Tibial nerve (tissue), 4 donors: ENCODE results near the gene LMBR1L.

Experiments
- EP300 ChIP-seq, 2 donors: sonication (generic); formaldehyde crosslinking; IDR thresholded peaks; one replicate each; pipeline ENCODE4 v1.6.1; 2017; ENCODE audit warnings: antibody characterized with exemption in 2 of 2, mild to moderate bottlenecking in 1 of 2
- POLR2A ChIP-seq, 2 donors: fragments of 450-650 bp; IDR thresholded peaks; one replicate each; pipeline ENCODE4 v1.6.1; 2017; ENCODE audit warnings: antibody characterized with exemption in 2 of 2, mild to moderate bottlenecking in 2 of 2, moderate library complexity in 2 of 2
- TF ChIP-seq, protein P1 (sequence below), 5 experiments: fragments of 200-600 bp in 3 of 5; fragments of 450-650 bp in 2 of 5; sonication (generic) in 3 of 5; IDR thresholded peaks; one replicate each; pipeline ENCODE4 v1.5.1; 2016 to 2019; ENCODE audit warnings: antibody characterized with exemption in 5 of 5, mild to moderate bottlenecking in 3 of 5, moderate library complexity in 2 of 5

GRCh38 chr12:49137476-49137875 is 26.8 kb upstream of the LMBR1L start:
- TF ChIP-seq, protein P1, sequence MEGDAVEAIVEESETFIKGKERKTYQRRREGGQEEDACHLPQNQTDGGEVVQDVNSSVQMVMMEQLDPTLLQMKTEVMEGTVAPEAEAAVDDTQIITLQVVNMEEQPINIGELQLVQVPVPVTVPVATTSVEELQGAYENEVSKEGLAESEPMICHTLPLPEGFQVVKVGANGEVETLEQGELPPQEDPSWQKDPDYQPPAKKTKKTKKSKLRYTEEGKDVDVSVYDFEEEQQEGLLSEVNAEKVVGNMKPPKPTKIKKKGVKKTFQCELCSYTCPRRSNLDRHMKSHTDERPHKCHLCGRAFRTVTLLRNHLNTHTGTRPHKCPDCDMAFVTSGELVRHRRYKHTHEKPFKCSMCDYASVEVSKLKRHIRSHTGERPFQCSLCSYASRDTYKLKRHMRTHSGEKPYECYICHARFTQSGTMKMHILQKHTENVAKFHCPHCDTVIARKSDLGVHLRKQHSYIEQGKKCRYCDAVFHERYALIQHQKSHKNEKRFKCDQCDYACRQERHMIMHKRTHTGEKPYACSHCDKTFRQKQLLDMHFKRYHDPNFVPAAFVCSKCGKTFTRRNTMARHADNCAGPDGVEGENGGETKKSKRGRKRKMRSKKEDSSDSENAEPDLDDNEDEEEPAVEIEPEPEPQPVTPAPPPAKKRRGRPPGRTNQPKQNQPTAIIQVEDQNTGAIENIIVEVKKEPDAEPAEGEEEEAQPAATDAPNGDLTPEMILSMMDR (IDR thresholded peaks at IDR 0.05) = no peak
- TF ChIP-seq POLR2A (IDR thresholded peaks at IDR 0.05) = no peak
- TF ChIP-seq EP300 (IDR thresholded peaks at IDR 0.05) = no peak
